Spleen (tissue), 7 donors: ENCODE data around the gene LMX1A.

ENCODE experiments used
- POLR2A ChIP-seq, 3 donors: fragments of 450-650 bp; IDR thresholded peaks; one replicate each; pipeline ENCODE4 v1.5.1; 2017; ENCODE audit warnings: antibody characterized with exemption in 3 of 3, mild to moderate bottlenecking in 1 of 3
- POLR2AphosphoS5 ChIP-seq, 3 donors: sonication (generic); formaldehyde crosslinking; IDR thresholded peaks; one replicate each; pipeline ENCODE4 v1.5.1; 2017; ENCODE audit warnings: antibody characterized with exemption in 3 of 3
- TF ChIP-seq, protein P1 (sequence below), 11 experiments: fragments of 200-600 bp in 7 of 11; fragments of 450-650 bp in 4 of 11; sonication (generic) in 4 of 11; IDR thresholded peaks in 8 of 11; conservative IDR thresholded peaks in 3 of 11; 1 replicate in 7 of 11; 2 replicates in 4 of 11; pipeline versions ENCODE4 v1.4.0 to v1.8.0; 2016 to 2021; ENCODE audit warnings: antibody characterized with exemption in 11 of 11, inconsistent platforms in 4 of 11, mild to moderate bottlenecking in 1 of 11
- donor health status: DM: no; HTN: no; CAD: no; lungs with moderate emphysema.
- donor health status: DM: no; HTN: no; CAD: no.
- donor health status: DM: no; HTN: no; CAD: no.

DNA sequence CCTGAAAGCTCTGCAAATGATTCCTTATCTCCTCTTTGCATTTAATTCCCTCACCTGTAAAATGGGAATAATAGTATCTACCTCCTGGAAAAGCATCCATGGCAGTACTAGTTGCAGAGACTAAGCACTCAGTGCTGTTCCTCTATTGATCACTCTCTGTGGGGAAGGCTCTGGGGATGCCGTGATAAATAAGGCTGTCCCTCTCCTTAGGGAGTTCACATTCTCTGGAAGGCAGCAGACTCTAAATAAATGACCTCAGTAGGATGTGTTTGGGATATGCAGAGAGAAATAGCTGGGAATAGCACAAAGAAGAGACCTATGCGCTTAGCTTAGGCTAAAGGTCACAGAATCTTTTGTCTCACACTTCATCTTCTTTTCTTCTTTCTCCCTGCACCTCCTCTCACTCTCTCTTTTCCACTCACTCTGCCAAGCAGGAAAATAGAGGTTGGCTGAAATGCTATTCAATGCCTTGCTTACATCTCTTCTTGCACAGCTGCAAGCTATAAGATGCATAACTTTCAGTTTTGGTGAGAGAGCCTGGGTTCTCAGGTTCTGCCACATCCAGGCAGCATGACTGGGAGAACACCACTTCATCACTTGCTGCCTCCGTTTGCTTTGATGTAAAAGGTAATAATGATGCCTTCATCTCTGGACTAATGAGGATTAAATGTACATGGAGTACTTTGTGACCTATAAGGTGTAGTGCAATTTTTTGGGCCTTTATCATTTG lies 101.5 kb downstream of the LMX1A start:
- TF ChIP-seq, protein P1, sequence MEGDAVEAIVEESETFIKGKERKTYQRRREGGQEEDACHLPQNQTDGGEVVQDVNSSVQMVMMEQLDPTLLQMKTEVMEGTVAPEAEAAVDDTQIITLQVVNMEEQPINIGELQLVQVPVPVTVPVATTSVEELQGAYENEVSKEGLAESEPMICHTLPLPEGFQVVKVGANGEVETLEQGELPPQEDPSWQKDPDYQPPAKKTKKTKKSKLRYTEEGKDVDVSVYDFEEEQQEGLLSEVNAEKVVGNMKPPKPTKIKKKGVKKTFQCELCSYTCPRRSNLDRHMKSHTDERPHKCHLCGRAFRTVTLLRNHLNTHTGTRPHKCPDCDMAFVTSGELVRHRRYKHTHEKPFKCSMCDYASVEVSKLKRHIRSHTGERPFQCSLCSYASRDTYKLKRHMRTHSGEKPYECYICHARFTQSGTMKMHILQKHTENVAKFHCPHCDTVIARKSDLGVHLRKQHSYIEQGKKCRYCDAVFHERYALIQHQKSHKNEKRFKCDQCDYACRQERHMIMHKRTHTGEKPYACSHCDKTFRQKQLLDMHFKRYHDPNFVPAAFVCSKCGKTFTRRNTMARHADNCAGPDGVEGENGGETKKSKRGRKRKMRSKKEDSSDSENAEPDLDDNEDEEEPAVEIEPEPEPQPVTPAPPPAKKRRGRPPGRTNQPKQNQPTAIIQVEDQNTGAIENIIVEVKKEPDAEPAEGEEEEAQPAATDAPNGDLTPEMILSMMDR (IDR thresholded peaks at IDR 0.05 in 8 of 11, conservative IDR thresholded peaks at IDR 0.05 in 3 of 11) = no peak
- no peak for TF ChIP-seq POLR2A (IDR thresholded peaks at IDR 0.05)
- TF ChIP-seq POLR2AphosphoS5 (IDR thresholded peaks at IDR 0.05) = no peak
